ENCODE measurements around the gene MINK1. TPM values are rescaled to one million over a fixed set of nuclear protein-coding genes. Genes with fewer than 3 reads are reported as not detected.

The MINK1 gene
- total and polyA plus RNA-seq, 2 of the 13 experiments (the other 11 are each of a cell fraction or from before 2014, with no cell fraction given), result 17.2 to 63.9 TPM

- TF ChIP-seq ZBTB44 (CRISPR knock-in tag; IDR thresholded peaks at IDR 0.05) (no peak), GMEB2 (CRISPR knock-in tag; IDR thresholded peaks at IDR 0.05; ENCODE audit: low read depth) (no peak), CSRNP2 (CRISPR knock-in tag; conservative IDR thresholded peaks at IDR 0.05; ENCODE audit: low read depth) (no peak), PHF21A (CRISPR knock-in tag; IDR thresholded peaks at IDR 0.05) (peak; percentile 66; the same call in 1 of the 2 replicates), ZMYM3 (CRISPR knock-in tag; IDR thresholded peaks at IDR 0.05) (peak; percentile 72), FOXK2 (IDR thresholded peaks at IDR 0.05) (0 out of 2 replicates have a peak, but pooled peaks have one; percentile 27), PCBP2 (optimal IDR thresholded peaks at IDR 0.05; ENCODE audit: low read depth, low read length, poor library complexity, severe bottlenecking) (no peak), HDAC1 (CRISPR knock-in tag; IDR thresholded peaks at IDR 0.05) (peak; percentile 29; the same call in 1 of the 2 replicates), CEBPG (CRISPR knock-in tag; IDR thresholded peaks at IDR 0.05) (peak; percentile 91), ZNF180 (CRISPR knock-in tag; IDR thresholded peaks at IDR 0.05; ENCODE audit: borderline replicate concordance, low read depth) (no peak), KIAA2018 (CRISPR knock-in tag; IDR thresholded peaks at IDR 0.05; ENCODE audit: borderline replicate concordance) (no peak), POLR2AphosphoS2 (IDR thresholded peaks at IDR 0.05; ENCODE audit: low read depth, low read length) (no peak), CREM (IDR thresholded peaks at IDR 0.05) (no peak), CREM (CRISPR knock-in tag; IDR thresholded peaks at IDR 0.05) (no peak), ZNF878 (CRISPR knock-in tag; IDR thresholded peaks at IDR 0.05) (no peak), ZNF879 (CRISPR knock-in tag; IDR thresholded peaks at IDR 0.05) (no peak), ZNF296 (CRISPR knock-in tag; conservative IDR thresholded peaks at IDR 0.05) (no peak), ATRX (CRISPR knock-in tag; IDR thresholded peaks at IDR 0.05; ENCODE audit: borderline replicate concordance) (no peak)
Measured at GRCh38 chr17:4920351-4921048, 87.4 kb downstream of the MINK1 start (continued).
